ENCODE data around the gene NOL4L.
"Not testable (repeated sequence)": the region's sequence is repeated elsewhere in the genome, so short reads cannot be mapped to it uniquely, and the experiment has no call there.

Gene NOL4L

GRCh38 chr20:32507998-32508774 lies 76.9 kb downstream of the NOL4L start:
- no peak for DNase-seq (ENCODE audit: low read depth)

DNA sequence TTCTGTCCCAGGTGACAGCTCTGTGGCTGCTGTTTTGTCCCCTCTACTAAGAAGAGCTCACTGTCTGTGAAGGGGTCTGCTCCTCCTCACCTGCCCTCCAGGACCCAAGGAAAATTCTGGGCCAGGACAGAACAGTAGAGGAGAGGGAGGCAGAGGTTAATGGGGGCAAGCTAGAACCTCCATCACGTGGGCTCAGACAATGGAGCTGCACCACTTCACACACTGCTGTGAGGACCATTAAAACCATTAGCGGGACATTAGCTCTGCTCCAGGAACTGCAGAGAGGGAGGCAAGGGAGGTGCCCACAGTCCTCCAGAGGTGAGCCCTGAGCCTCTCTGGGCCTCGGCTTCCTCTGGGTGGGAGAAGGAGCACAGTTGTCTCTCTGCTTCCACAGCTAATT lies 78.4 kb downstream of the NOL4L start:
- no peak for DNase-seq (ENCODE audit: low read depth)

DNA sequence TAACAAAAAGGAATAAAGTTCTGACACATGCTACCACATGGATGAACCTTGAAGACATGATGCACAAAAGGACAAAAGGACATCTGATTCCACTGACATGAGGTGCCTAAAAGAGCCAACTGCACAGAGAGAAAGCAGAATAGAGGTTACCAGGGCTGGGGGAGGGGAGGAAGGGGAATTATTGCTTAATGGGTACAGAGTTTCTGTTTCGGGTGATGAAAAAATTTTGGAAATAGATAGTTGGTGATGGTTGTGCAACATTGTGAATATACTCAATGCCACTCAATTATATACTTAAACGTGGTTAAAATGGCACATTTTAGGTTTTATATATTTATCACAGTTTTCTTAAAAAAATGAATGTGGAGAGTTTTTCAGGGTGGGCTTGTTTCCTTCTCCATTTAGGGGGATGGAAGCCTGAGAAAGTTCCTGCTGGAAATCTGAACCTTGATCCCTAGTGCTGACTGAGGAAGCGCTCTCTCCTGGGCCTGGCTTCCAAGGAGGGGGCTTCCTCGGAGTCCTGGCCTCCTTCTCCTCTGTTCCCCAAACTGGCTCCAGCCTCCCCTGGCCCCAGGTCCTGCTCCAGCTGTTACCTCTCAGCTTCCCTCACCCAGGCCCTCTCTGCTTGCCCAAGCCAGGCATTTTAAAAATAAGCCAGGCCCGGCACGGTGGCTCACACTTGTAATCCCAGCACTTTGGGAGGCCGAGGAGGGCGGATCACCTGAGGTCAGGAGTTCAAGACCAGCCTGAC lies 79.2 kb downstream of the NOL4L start:
- DNase-seq (ENCODE audit: low read depth): no peak

DNA sequence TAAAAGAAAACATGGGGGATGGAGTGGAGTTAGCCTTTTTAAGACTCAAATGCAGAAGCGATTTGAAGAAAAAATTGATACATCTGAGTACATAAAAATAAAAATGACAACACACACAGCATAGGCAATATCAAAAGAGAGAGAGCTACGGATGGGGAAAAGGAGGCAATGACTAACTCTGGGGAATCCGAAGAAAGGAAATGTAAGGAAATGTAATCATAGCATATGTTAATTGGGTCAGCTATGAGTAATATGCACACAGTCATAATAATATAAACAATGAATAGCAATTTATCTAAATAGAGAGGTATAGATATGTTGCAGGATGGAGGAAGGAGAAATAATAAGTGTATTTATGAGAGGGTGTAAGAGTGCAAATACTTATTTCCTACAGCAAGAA lies 83.4 kb downstream of the NOL4L start:
- DNase-seq (ENCODE audit: low read depth): no peak

- no peak for DNase-seq (ENCODE audit: low read depth)
Measured at GRCh38 chr20:32497589-32498224, 87.4 kb downstream of the NOL4L start.

GRCh38 chr20:32496811-32497533 lies 88.2 kb downstream of the NOL4L start:
- no peak for DNase-seq (ENCODE audit: low read depth)

- DNase-seq (ENCODE audit: low read depth): no peak
Measured at GRCh38 chr20:32495949-32496348, 89.2 kb downstream of the NOL4L start.

GRCh38 chr20:32495217-32495565 lies 89.9 kb downstream of the NOL4L start:
- DNase-seq (ENCODE audit: low read depth): no peak

DNA sequence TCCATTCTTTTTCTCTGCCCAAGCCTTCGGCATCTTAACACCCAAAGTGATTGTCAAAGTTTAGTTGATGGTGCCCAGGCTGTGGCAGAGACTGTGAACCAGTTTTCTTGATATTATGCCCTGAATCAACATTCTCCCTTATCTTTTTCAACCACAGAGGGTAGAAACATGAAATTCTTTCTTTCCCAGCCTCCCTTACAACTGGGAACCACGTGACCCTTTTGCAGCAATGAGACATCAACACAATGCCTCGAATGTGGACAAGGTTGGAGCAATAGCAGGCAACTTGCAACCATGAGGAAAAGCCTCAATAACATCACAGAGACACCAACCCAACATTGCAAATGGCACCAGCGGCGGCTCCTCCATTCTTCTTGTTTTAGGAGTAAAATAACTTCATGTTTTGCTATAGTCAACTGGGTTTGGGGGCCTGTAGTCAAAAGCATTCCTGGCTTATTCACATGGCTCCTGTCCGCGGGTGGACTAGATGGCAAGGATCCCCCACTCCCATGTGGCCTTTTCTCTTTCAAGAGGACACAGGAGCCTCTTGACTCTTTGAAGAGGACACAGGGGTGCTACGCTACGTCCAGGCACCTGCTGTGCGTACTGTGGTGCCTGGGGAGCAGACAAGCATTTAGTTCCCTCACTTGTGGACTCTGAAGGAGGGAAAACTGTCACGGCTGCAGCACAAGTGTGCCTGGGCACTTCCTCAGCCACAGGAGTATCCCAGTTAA lies 90.5 kb downstream of the NOL4L start:
- no peak for DNase-seq (ENCODE audit: low read depth)

- no peak for DNase-seq (ENCODE audit: low read depth)
Measured at GRCh38 chr20:32493356-32493755, 91.8 kb downstream of the NOL4L start.

DNA sequence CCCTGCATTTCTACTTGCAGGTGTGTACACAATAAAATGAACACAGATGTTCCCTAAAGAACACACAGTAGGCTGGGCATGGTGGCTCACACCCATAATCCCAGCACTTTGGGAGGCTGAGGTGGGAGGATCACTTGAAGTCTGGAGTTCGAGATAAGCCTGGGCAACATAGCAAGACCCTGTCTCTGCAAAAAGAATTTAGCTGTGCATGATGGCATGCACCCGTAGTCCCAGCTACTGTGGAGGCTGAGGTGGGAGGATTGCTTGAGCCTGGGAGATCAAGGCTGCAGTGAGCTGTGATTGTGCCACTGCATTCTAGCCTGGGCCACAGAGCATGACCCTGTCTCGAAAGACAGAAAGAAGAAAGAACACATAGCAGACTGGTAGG lies 93.4 kb downstream of the NOL4L start:
- DNase-seq (ENCODE audit: low read depth): not testable (repeated sequence)

- DNase-seq (ENCODE audit: low read depth): no peak
Measured at GRCh38 chr20:32490942-32491763, 94.0 kb downstream of the NOL4L start.

GRCh38 chr20:32488066-32488838 lies 96.9 kb downstream of the NOL4L start:
- no peak for DNase-seq (ENCODE audit: low read depth)

DNA sequence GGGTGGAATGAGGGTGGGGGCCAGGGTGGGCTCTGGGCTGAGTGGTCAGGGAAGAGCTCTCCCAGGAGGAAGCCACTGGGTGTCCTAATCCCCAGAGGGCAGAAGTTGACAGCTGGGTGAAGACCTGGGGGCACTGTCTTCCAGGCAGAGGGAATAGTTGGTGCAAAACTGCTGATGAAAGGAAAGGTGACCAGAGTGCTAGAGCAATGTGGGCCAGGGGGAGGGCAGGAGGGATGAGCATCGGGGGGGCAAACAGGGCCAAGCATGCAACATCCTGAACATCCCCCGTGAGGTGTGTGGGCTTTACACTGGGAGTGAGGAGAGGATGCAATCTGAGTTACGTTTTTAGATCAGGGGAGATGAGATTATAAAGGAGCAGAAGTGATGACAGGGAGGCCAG lies 97.8 kb downstream of the NOL4L start:
- DNase-seq (ENCODE audit: low read depth): no peak

- DNase-seq (ENCODE audit: low read depth): no peak
Measured at GRCh38 chr20:32485770-32486478, 99.2 kb downstream of the NOL4L start.

- peak; percentile 63 for DNase-seq (ENCODE audit: low read depth)
Measured at GRCh38 chr20:32484958-32485769, 100.0 kb downstream of the NOL4L start.

DNA sequence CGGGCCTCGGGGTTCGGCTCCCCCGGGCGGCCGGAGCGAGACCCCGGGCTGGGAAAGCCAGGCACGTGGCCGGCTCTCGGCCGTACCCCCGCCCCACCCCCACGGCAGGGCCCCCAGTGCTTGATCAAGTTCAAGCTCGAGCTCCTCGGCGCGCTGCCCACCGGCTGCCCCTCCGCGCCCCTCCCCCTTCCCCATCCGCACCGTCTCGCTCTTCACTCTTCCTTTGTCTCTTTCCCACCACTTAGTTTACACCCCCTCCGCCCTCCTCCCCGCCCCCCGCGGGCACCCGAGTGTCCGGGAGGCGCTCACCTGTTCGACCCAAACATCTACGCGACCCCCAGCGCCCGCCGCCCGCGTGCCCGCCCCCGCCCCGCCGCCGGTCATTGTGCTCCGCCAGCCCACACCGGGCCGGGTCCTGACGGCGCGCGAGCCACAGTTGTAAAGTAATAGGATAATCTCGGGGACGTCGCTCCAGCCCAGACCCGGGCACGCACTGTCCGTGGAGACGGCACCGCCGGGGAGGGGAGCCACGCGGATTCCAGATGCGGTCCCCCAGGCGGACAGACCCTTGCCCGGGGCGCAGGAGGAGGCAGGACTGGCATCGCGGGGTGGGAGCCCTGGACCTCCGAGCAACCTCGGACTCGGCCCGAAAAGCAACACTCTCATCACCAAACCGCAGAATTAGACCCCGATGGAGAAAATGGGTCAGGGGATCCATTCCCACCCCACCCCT lies 100.7 kb downstream of the NOL4L start:
- DNase-seq (ENCODE audit: low read depth): no peak
